Activated naive CD4-positive, alpha-beta T cell (primary cell): ENCODE measurements around the gene AKT1S1.
"Not testable (repeated sequence)": the region's sequence is repeated elsewhere in the genome, so short reads cannot be mapped to it uniquely, and the experiment has no call there.

ENCODE experiments used
- DNase-seq, 4 experiments: peaks; one replicate each; lab custom pipeline; 2025; lab: John Stamatoyannopoulos, UW

Gene AKT1S1

GRCh38 chr19:49837009-49837310 is 40.2 kb downstream of the AKT1S1 start:
- DNase-seq = no peak

DNA sequence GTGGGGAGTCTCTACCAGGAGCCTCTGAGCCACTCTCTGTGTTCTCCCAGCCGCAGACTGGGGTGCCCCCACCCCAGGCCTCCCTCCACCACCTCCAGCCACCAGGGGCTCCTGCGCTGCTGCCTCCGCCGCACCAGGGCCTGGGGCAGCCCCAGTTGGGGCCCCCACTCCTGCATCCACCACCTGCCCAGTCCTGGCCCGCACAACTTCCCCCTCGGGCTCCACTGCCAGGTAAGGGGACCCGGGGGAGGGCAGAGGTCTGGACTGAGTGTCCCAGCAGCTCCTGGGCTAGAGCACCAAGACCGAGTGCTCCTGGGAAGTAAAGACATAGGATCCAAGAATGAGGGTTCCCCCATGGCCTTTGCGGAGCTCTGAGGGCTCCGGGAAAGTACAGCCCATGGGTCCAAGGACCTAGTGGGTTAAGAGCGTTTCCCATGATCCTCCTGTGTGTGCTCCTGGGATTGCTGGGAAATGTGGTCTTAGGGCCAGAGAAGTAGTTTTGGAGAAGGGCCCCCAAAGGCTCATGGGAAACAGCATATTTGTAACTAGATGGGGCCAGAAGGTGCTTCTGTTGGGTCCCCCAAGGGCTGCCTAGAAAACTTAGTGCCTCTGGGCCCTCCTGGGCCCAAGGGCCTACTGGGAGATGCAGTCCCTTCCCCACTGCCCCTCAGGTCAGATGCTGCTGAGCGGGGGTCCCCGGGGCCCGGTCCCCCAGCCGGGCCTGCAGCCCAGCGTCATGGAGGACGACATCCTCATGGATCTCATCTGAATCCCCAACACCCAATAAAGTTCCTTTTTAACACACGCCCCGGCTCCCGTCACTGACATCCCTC is 40.8 kb downstream of the AKT1S1 start:
- DNase-seq = no peak

GRCh38 chr19:49835562-49835961 is 41.6 kb downstream of the AKT1S1 start:
- no peak for DNase-seq

- no peak for DNase-seq
Measured at GRCh38 chr19:49833599-49833998, 43.6 kb downstream of the AKT1S1 start.

DNA sequence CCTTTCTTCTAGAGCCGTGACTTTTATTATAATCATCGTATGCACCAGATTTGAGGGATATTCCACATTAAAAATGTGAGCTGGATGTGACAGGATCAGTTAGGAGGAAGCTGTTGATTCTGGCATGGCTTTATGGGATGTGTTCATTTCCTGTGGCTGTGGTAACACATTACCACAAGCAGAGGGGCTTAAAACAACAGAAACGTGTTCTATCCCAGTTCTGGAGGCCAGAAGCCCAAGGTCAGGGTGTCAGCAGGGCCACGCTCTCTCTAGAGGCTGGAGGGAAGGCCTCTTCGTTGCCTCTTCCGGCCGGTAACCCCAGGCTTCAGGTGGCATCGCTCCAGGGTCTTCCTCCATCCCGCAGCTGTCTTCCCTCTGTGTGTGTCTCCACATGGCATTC is 44.6 kb downstream of the AKT1S1 start:
- no peak for DNase-seq

- DNase-seq = no peak
Measured at GRCh38 chr19:49831592-49831991, 45.6 kb downstream of the AKT1S1 start.

GRCh38 chr19:49830766-49831165 is 46.4 kb downstream of the AKT1S1 start:
- DNase-seq = no peak

GRCh38 chr19:49829721-49830120 is 47.4 kb downstream of the AKT1S1 start:
- DNase-seq = no peak

GRCh38 chr19:49829200-49829599 is 48.0 kb downstream of the AKT1S1 start:
- no peak for DNase-seq

DNA sequence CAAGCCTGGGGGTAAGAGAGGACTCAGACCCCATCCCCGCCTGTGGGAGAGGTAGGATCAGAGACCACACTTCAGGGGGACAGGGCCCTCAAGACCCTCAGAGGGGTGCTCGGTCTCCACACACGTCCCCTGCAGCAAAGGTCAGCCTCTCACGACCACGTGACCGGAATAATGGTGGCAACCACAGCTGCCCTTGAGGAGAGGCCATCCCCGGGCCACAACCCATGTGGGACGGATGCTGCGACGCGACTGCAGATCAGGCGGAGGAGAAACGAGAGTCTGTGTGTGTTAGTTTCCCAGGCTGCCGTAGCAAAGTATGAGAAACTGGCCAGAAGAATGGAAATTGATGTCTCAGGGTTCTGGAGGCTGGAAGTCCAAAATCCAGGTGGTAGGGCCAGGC is 50.1 kb downstream of the AKT1S1 start:
- DNase-seq = no peak

DNA sequence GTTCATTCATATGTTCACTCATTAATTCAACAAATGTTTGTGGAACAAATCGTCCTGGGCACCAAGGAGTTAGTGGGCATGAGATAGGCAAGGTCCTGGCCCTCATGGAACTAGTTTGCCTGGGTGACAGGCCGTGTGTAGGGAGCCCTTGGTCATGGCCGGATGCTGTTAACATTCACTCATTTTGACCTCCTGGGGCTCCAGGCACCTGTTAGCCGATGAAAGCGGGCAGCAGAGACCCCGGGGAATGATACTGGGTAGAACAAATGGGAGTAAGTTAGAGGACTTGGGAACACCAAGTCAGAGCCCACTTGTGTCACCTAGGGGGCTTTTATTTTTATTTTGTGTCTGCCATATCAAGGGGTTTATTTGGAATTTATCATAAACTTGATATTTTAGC is 52.5 kb downstream of the AKT1S1 start:
- DNase-seq = no peak

- no peak for DNase-seq
Measured at GRCh38 chr19:49823472-49823871, 53.7 kb downstream of the AKT1S1 start.

GRCh38 chr19:49820125-49820524 is 57.0 kb downstream of the AKT1S1 start:
- no peak for DNase-seq

DNA sequence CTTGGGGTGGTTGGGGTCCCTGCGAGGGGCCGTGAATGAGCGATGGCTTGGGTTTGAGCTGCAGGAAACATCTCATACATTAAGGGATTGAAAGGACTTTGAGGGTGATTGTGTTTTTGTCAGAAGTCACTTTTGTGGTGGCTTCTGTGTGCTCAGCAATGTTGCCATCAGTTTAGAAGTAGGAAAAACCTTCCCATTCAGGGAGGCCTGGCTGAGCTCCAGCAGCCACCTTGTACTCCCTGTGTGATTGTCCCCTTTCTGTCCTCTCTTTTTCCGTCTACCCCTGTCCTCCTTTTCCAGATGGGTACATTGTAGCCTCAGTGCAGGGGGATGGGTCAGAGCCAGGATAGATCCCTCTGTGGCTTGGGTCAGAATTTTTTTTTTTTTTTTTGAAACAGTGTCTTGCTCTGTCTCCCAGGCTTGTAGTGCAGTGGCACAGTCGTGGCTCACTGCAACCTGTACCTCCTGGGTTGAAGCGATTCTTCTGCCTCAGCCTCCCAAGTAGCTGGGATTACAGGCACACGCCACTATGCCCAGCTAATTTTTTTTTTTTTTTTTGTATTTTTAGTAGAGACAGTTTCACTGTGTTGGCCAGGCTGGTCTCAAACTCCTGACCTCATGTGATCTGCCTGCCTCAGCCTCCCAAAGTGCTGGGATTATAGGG is 57.6 kb downstream of the AKT1S1 start:
- not testable (repeated sequence) for DNase-seq
